NCI-H187 (cell line): ENCODE data around the gene DENND2A.
"Not testable (repeated sequence)": the region's sequence is repeated elsewhere in the genome, so short reads cannot be mapped to it uniquely, and the experiment has no call there.

ENCODE experiments used
- DNase-seq, 2 experiments: peaks; one replicate each; lab custom pipeline; 2025; lab: John Stamatoyannopoulos, UW

DENND2A gene

GRCh38 chr7:140646931-140647647, 6.5 kb upstream of the DENND2A start:
- DNase-seq: no peak

- no peak for DNase-seq
These were observed 4.7 kb upstream of the DENND2A start for GRCh38 chr7:140645166-140645900.

- DNase-seq: not testable (repeated sequence)
These were observed 4.1 kb upstream of the DENND2A start for GRCh38 chr7:140644761-140645160.

- DNase-seq: no peak
These were observed 2.8 kb upstream of the DENND2A start for GRCh38 chr7:140643416-140643815.

GRCh38 chr7:140641524-140642195, 1.0 kb upstream of the DENND2A start:
- DNase-seq: no peak

GRCh38 chr7:140640060-140640637, 464 bp downstream of the DENND2A start:
- DNase-seq: peak in 1 of 2 experiments; percentile 33

GRCh38 chr7:140639366-140640053, 1.1 kb downstream of the DENND2A start:
- DNase-seq: no peak

GRCh38 chr7:140638173-140638791, 2.3 kb downstream of the DENND2A start:
- no peak for DNase-seq

GRCh38 chr7:140637400-140637799, 3.2 kb downstream of the DENND2A start:
- no peak for DNase-seq

GRCh38 chr7:140635816-140636215, 4.8 kb downstream of the DENND2A start:
- no peak for DNase-seq

- no peak for DNase-seq
These were observed 5.3 kb downstream of the DENND2A start for GRCh38 chr7:140635345-140635744.

- DNase-seq: no peak
These were observed 9.0 kb downstream of the DENND2A start for GRCh38 chr7:140631602-140632001.

GRCh38 chr7:140631021-140631420, 9.6 kb downstream of the DENND2A start:
- no peak for DNase-seq

- DNase-seq: no peak
These were observed 14.4 kb downstream of the DENND2A start for GRCh38 chr7:140625908-140626868.

- not testable (repeated sequence) for DNase-seq
These were observed 15.4 kb downstream of the DENND2A start for GRCh38 chr7:140625192-140625558.

GRCh38 chr7:140624392-140625191, 16.0 kb downstream of the DENND2A start:
- no peak for DNase-seq

GRCh38 chr7:140623980-140624379, 16.6 kb downstream of the DENND2A start:
- DNase-seq: no peak

GRCh38 chr7:140621401-140622021, 19.1 kb downstream of the DENND2A start:
- no peak for DNase-seq

GRCh38 chr7:140619915-140620510, 20.6 kb downstream of the DENND2A start:
- DNase-seq: not testable (repeated sequence)
